ENCODE data around the gene OSBPL5.

OSBPL5 gene

GRCh38 chr11:3197878-3198528 lies 32.9 kb upstream of the OSBPL5 start:
- no peak for DNase-seq (ENCODE audit: low spot score)

GRCh38 chr11:3197044-3197695 lies 32.1 kb upstream of the OSBPL5 start:
- DNase-seq (ENCODE audit: low spot score): no peak

- DNase-seq (ENCODE audit: low spot score): no peak
Measured at GRCh38 chr11:3196161-3197043, 31.3 kb upstream of the OSBPL5 start.

DNA sequence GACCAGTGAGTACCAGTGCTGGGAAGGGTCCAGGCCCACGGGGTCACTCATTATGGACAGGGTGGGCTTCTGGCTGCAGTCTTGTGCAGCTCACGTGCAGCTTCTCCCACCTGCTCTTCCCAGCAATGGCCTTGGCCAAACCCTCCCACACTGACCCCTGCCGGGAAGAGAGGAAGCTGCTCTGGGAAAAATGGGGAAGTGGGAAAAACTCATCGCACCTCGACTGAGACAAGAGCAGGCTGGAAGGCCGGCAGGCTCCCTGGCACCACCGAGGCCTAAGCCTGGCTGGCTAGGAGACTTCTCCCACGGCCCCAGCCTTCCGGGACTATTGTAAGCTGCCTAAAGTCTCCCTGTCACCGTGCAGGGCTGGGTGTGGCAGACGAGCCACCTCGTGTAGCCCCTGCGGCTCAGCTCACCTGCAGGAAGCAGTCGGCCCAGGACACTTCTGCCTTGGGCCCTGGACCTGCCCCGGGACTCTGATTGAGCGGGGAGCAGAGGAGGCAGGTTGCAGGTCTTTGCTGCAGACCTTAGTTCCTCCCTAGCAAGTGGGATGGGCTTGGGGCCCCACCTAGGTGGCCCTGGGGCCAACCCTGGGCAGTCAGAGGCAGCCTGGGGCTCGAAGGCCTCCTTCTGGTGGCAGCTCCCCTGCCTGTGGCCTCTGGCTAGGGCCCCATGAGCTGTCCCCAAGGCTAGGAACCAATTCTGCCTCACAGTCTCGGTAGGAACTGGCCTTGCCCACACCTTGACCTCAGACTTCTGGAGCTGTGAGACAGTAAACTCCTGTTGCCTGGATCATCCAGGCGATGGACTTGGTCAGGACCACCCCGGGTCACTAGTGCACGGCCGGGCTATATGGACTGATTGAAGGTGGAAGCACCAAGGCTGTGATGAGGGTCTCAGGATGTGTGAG lies 30.4 kb upstream of the OSBPL5 start:
- no peak for DNase-seq (ENCODE audit: low spot score)

GRCh38 chr11:3194016-3194816 lies 29.1 kb upstream of the OSBPL5 start:
- no peak for DNase-seq (ENCODE audit: low spot score)

GRCh38 chr11:3193373-3194015 lies 28.4 kb upstream of the OSBPL5 start:
- no peak for DNase-seq (ENCODE audit: low spot score)

DNA sequence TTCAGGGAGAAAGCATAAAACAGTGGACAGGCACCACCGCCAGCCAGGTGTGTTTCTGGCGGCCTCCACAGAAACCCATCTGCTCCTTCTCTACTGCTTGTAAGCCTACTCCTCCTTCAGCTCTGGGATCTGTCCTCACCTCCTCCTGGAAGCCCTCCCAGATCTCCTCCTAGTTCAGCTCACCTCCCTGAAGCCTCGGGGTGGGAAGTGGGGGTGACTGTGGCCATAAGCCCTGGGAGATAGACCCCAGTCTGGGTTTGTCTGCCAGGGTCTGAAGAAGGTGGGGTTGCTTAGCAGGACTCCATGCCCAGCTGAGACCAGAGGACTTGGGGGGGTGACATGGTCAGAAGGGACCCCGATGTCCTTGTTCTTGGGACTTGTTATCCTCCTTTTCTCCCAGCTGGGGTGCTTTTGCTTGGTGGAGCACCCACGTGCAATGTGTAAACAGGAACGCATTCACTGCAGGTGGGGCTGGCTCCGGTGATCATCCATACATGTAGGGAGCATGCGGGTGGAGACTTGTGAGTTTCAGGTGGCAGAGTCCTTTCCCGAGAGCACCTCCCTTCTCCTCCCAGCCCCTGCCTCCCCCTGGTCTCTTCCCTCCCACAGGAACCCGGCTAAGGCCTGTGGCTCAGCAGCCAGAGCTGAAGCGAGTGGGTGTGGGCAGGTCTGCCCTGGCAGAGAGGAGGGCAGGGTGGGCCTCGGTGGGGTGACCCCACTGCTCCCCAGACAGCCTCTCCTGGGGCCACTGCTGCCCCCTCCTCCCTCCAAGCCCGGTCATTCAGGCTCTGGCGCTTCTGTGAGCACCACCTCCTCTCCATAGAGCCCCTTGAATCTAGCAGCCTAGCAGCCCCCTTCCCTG lies 27.6 kb upstream of the OSBPL5 start:
- no peak for DNase-seq (ENCODE audit: low spot score)

DNA sequence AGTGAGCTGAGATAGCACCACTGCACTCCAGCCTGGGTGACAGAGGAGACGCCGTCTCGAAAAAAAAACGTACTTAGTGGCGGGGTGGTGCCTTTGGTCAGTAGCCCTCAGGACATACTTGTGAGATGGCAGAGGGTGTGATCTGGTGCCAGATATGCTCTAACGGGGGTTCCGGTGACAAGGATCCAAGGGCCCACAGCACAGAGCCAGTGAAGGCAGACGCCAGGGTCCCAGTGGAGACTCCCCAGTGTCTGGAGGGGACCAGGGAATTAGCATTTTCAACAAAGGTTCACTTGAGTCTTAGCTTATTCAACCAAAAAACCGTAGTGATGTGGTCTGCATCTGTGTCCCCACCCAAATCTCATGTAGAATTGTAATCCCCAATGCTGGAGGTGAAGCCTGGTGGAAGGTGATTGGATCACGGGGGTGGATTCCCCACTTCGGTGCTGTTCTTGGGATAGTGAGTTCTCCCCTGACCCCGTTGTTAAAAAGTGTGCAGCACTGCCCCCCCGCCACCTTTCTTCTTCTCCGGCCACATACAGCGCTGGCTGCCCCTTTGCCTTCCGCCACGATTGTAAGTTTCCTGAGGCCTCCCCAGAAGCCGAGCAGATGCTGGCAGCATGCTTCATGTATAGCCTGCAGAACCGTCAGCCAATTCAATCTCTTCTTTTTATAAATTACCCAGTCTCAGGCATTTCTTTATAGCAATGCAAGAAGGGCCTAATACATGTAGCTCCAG lies 26.6 kb upstream of the OSBPL5 start:
- DNase-seq (ENCODE audit: low spot score): no peak

- no peak for DNase-seq (ENCODE audit: low spot score)
Measured at GRCh38 chr11:3190600-3190999, 25.5 kb upstream of the OSBPL5 start.

DNA sequence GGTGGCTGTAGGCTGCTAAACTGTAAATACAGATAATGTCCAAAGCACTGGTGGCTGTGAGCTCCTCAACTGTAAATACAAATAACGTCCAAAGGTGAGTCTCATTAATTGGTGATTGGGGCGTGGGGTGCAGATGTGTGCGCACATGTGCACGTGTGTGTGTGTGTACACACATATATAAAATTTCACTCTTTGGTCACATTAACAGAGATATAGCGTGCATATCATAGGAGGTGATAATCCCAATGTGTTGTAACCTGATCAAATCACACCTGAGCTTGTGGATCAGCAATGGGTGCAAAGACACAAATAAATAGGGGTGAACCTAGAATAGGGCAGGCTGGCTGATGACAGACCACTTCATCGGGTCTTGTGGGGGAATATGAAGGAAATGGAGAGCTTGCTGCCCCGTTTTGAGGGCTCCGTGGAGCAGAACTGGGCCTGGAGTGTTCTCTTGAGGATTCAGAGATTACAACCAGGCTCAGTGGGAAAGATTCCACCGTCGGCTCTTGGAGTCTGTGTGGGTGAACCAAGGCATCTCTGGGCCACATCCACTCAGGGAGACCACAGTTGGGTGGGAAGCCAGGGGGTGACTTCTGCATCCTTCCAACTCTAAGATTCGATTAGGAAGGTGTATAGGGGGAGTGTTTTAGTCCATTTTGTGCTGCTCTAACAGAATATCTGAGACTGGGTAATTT lies 24.9 kb upstream of the OSBPL5 start:
- DNase-seq (ENCODE audit: low spot score): no peak

DNA sequence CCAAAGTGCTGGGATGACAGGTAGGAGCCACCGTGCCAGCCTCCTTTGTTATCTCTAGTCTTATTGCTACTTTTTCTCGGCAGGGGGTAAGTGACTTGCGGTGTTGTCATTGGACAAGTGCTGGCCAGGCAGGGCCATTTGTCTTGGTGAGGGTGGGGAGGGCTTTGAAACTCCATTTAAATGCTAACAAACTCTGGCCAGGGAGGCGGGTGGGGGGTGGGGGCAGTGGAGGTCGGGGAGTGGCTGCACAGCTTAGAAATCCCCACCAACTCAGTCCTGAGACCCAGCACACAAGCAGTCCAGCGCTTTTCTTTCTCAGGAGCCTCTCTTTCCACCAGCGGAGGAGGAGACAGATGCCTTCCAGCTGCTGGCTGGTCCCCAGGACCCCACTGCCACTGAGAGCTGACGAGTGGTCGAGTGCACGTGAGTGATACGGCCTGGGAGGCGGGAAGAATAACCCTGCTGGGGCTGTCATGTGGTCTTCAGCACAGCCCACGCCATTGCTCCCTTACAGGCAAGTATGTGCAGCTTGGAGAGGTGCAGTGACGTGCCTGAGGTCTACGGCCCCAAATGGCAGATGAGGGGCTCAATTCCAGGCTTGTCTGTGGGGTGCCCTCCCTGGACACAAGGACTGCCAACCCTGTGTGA lies 24.2 kb upstream of the OSBPL5 start:
- DNase-seq (ENCODE audit: low spot score): no peak

GRCh38 chr11:3188496-3189195 lies 23.5 kb upstream of the OSBPL5 start:
- no peak for DNase-seq (ENCODE audit: low spot score)

DNA sequence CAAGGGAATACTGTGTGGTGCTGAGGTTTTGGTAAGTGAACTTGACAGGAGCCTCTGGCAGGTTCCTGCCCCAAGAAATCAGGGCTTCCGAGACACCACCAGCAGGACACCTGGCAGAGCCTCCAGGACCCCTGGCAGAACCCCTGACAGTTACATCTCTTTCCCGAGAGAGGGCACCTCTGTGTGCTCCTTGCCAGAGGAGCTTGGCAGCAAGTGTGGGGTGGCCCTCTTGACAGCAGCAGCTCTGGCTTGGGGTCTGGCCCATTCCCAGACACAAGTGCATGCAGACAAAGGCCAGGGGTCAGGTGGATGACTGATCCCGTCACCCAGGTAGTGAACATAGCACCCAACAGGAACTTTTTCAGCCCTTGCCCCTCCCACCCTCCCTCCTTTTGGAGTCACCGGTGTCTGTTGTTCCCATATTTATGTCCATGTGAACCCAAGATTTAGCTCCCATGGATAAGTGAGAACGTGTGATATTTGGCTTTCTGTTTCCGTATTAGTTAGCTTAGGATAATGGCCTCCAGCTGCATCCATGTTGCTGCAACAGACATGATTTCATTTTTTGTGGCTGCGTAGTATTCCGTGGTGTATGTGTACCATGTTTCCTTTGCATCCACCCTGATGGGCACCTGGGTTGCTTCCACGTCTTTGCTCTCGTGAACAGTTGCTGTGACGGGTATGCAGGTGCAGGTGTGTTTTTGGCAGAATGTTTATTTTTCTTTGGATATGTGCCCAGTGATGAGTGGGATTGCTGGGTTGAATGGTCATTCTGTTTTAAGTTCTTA lies 21.2 kb upstream of the OSBPL5 start:
- DNase-seq (ENCODE audit: low spot score): no peak

DNA sequence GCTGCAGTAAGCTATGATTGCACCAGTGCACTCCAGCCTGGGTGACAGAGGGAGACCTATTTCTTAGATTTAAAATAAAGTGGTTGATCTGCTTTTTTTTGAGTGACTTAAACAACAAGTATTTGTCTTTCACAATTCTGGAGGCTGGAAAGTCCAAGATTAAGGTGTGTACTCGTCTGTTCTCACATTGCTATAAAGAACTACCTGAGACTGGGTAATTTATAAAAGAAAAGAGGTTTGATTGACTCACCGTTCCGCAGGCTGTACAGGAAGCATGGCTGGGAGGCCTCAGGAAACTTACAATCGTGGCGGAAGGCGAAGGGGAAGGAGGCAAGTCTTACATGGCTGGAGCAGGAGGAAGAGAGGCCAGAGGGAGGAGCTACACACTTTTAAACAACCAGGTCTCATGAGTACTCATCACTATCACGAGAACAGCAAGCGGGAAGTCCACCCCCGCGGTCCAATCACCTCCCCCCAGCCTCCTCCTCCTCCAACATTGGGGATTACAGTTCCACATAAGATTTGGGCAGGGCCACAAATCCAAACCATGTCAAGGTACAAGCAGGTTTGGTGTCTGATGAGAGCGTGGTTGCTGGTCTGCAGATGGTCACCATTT lies 19.7 kb upstream of the OSBPL5 start:
- DNase-seq (ENCODE audit: low spot score): no peak

DNA sequence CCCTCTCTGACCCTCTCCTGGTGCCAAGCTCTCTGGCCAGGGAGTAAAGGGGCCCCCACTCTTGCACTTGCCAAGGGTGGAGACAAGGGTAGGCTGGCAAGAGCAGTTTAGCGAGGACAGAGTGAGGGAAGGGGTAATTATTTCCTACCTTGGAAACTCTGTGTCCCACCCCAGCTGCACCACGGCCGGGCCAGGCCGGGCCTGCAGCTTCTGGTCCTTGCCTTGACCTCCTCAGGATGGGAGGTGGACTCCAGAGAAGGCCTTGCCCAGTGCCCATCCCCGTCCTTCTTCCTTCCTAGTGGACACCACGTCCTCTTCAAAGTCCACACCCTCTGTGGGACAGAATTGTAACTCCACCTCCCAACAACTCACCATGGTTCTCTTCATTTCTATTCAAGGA lies 18.4 kb upstream of the OSBPL5 start:
- DNase-seq (ENCODE audit: low spot score): no peak

GRCh38 chr11:3182462-3182852 lies 17.3 kb upstream of the OSBPL5 start:
- no peak for DNase-seq (ENCODE audit: low spot score)
